Measurements from ENCODE around the gene PCK2. TPM values are rescaled to one million over a fixed set of nuclear protein-coding genes. Genes with fewer than 3 reads are reported as not detected.

Gene PCK2
- polyA plus RNA-seq, 2 of the 4 experiments (the other 2 are of a cell fraction), result 16.9 to 60.2 TPM

DNA sequence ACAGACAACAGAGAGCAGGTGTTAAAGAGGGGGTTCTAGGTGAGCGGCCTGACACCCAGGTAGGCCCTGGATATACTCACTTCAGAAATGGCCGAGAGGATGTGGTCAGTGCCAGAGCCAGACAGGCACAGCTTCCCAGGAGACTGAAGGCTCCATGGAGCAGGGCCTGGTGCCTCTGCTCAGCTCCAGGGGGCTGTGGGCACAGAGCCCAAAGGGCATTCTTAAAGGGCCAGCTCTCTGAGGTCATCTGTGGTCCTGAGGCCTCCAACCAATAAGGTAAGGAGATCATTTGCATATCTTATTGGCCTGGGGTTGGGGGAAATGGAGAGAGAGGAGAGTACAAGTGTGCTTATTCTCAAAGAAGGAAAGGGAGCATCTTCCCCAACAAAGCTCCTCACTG, 9.7 kb upstream of the PCK2 start:
- no peak for DNase-seq (ENCODE audit: low read depth in 1 of 2, low spot score in 1 of 2)
- no peak overlapping the region for H3K4me2 ChIP-seq
- ATAC-seq, result no peak
- no peak overlapping the region for H3K4me3 ChIP-seq
- ChIA-PET CTCF (interaction anchor here (0.7 to 8.4 kb wide), 6 partner anchors 11 to 201 kb away, joined by 3 to 106 read pairs (median 9); no protein-coding TSS in a partner anchor), POLR2A (no interaction called here)
- H3K9me3 ChIP-seq, result no peaks in the 10 kb centered on the region
- FAIRE-seq, result no peak
- WGBS (ENCODE audit: missing lambda C conversion rate), result 82% methylated on average over 2 of the region's 2 CpGs
- TF ChIP-seq HOXB5 (CRISPR knock-in tag; IDR thresholded peaks at IDR 0.05) (no peak), KDM5A (IDR thresholded peaks at IDR 0.05) (no peak), JUN (IDR thresholded peaks at IDR 0.05) (no peak), TFCP2L1 (CRISPR knock-in tag; IDR thresholded peaks at IDR 0.05) (no peak), TP53 (CRISPR knock-in tag; IDR thresholded peaks at IDR 0.05) (no peak), RARB (CRISPR knock-in tag; IDR thresholded peaks at IDR 0.05) (no peak), NR3C1 (IDR thresholded peaks at IDR 0.05) (no peak), CBX2 (IDR thresholded peaks at IDR 0.05; ENCODE audit: borderline replicate concordance, low read depth) (no peak), GATA3 (IDR thresholded peaks at IDR 0.05; ENCODE audit: borderline replicate concordance) (no peak), POLR2A (IDR thresholded peaks at IDR 0.05; ENCODE audit: low read length) (no peak), CHD4 (IDR thresholded peaks at IDR 0.05; ENCODE audit: borderline replicate concordance) (no peak), NPAS2 (CRISPR knock-in tag; IDR thresholded peaks at IDR 0.05; ENCODE audit: borderline replicate concordance) (no peak)
- TF ChIP-seq, protein P1, sequence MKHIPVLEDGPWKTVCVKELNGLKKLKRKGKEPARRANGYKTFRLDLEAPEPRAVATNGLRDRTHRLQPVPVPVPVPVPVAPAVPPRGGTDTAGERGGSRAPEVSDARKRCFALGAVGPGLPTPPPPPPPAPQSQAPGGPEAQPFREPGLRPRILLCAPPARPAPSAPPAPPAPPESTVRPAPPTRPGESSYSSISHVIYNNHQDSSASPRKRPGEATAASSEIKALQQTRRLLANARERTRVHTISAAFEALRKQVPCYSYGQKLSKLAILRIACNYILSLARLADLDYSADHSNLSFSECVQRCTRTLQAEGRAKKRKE (CRISPR knock-in tag; IDR thresholded peaks at IDR 0.05; ENCODE audit: low read depth), result no peak
- no peak overlapping the region for H3K27ac ChIP-seq
- H3K4me1 ChIP-seq, result peaks cover 15% of the 10 kb centered on the region

DNA sequence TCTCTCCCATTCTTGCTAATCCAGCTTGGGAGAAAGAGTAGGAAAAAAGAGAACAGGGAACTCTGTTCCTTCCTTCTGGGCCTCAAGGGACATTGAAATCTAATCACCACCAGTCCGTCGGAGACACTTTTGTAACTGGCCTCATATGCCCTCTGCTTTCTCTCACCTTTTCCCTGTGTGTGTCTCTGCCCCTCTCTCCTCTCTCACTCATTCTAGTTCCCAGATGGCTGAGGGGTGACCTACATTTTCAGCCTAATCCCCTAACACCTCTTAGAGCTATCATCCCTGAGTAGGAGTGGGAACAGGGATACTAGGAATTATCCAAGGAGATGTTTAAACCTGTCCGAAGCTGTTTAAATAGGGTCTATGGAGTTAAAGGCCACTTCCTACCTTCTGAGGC, 8.9 kb upstream of the PCK2 start:
- no peak overlapping the region for H3K4me2 ChIP-seq
- TF ChIP-seq ZNF302 (CRISPR knock-in tag; IDR thresholded peaks at IDR 0.05) (no peak), SREBF2 (IDR thresholded peaks at IDR 0.05) (no peak), ESRRA (IDR thresholded peaks at IDR 0.05; ENCODE audit: borderline replicate concordance, low read length) (no peak), CHD4 (IDR thresholded peaks at IDR 0.05; ENCODE audit: borderline replicate concordance) (no peak), CBX2 (IDR thresholded peaks at IDR 0.05; ENCODE audit: borderline replicate concordance, low read depth) (no peak), GATA3 (IDR thresholded peaks at IDR 0.05; ENCODE audit: borderline replicate concordance) (no peak), JUN (IDR thresholded peaks at IDR 0.05) (no peak), TP53 (CRISPR knock-in tag; IDR thresholded peaks at IDR 0.05) (no peak), PHF8 (IDR thresholded peaks at IDR 0.05; ENCODE audit: borderline replicate concordance, low read depth) (no peak), RFX5 (IDR thresholded peaks at IDR 0.05) (no peak)
- TF ChIP-seq, protein P2, sequence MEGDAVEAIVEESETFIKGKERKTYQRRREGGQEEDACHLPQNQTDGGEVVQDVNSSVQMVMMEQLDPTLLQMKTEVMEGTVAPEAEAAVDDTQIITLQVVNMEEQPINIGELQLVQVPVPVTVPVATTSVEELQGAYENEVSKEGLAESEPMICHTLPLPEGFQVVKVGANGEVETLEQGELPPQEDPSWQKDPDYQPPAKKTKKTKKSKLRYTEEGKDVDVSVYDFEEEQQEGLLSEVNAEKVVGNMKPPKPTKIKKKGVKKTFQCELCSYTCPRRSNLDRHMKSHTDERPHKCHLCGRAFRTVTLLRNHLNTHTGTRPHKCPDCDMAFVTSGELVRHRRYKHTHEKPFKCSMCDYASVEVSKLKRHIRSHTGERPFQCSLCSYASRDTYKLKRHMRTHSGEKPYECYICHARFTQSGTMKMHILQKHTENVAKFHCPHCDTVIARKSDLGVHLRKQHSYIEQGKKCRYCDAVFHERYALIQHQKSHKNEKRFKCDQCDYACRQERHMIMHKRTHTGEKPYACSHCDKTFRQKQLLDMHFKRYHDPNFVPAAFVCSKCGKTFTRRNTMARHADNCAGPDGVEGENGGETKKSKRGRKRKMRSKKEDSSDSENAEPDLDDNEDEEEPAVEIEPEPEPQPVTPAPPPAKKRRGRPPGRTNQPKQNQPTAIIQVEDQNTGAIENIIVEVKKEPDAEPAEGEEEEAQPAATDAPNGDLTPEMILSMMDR (IDR thresholded peaks at IDR 0.05), result no peak
- TF ChIP-seq, protein P1 (CRISPR knock-in tag; IDR thresholded peaks at IDR 0.05; ENCODE audit: low read depth), result no peak
- TF ChIP-seq, protein P3, sequence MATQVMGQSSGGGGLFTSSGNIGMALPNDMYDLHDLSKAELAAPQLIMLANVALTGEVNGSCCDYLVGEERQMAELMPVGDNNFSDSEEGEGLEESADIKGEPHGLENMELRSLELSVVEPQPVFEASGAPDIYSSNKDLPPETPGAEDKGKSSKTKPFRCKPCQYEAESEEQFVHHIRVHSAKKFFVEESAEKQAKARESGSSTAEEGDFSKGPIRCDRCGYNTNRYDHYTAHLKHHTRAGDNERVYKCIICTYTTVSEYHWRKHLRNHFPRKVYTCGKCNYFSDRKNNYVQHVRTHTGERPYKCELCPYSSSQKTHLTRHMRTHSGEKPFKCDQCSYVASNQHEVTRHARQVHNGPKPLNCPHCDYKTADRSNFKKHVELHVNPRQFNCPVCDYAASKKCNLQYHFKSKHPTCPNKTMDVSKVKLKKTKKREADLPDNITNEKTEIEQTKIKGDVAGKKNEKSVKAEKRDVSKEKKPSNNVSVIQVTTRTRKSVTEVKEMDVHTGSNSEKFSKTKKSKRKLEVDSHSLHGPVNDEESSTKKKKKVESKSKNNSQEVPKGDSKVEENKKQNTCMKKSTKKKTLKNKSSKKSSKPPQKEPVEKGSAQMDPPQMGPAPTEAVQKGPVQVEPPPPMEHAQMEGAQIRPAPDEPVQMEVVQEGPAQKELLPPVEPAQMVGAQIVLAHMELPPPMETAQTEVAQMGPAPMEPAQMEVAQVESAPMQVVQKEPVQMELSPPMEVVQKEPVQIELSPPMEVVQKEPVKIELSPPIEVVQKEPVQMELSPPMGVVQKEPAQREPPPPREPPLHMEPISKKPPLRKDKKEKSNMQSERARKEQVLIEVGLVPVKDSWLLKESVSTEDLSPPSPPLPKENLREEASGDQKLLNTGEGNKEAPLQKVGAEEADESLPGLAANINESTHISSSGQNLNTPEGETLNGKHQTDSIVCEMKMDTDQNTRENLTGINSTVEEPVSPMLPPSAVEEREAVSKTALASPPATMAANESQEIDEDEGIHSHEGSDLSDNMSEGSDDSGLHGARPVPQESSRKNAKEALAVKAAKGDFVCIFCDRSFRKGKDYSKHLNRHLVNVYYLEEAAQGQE (IDR thresholded peaks at IDR 0.05), result no peak
- peaks cover 12% of the 10 kb centered on the region for H3K4me1 ChIP-seq
- no peaks in the 10 kb centered on the region for H3K9me3 ChIP-seq
- FAIRE-seq, result no peak
- no peak overlapping the region for H3K4me3 ChIP-seq
- CTCF ChIA-PET, result interaction anchor here (1.4 to 8.4 kb wide), 6 partner anchors 10 to 28 kb away, joined by 3 to 106 read pairs (median 10); no protein-coding TSS in a partner anchor
- ATAC-seq, result no peak
- no peak overlapping the region for H3K27ac ChIP-seq
- no peak for DNase-seq (ENCODE audit: low read depth in 1 of 2, low spot score in 1 of 2)
- WGBS (ENCODE audit: missing lambda C conversion rate), result 90% methylated on average over 3 of the region's 3 CpGs
- POLR2A ChIA-PET, result no interaction called here

Data from A549 (cell line).